ENCODE measurements around the gene MUS81. TPM values are rescaled to one million over a fixed set of nuclear protein-coding genes. Genes with fewer than 3 reads are reported as not detected.

Gene MUS81
- total and polyA plus RNA-seq, 2 of the 13 experiments (the other 11 are each of a cell fraction or from before 2014, with no cell fraction given), result 25.6 to 30.2 TPM

DNA sequence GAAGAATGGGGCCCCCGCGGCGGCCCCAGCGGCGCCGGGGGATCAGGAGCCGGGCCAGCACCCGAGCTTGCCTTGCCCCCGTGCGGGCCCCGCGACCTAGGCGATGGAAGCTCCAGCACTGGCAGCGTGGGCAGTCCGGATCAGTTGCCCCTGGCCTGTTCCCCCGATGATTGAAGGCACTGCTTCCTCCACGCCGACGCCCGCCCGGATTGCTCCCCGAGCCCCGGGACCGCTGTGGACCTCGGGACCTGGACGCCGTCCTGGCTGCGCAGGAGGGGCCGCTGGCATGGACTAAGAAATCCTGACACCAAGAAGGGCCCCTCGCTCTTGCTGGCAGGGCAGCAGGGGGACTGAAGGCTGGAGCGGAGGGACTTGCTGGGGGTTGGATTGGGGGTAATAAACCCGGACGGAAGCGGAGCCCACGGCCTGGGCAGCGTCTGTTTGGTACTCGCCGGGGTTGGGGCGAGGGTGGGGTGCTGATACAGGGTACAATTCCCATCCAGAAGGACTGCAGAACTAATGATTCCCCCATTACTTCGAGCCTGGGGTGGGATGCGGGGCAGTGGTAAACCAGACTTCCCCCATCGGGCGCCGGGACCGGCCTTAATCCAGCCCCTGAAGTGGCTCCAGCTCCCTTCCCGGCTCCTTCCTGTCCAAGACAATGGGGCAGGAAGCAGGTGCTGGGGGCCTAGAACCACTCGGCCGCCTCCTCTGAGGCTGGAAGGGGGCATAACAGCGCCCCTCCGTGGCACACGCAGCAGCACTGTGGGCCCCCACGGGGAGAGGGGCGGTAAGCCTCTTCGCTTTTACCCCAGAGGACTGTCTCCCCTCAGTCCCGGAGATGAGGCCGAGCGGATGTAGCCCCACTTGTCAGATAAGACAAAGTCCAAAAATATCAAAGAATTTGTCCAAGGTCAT, 31.2 kb downstream of the MUS81 start (continued):
- TF ChIP-seq, protein P1, sequence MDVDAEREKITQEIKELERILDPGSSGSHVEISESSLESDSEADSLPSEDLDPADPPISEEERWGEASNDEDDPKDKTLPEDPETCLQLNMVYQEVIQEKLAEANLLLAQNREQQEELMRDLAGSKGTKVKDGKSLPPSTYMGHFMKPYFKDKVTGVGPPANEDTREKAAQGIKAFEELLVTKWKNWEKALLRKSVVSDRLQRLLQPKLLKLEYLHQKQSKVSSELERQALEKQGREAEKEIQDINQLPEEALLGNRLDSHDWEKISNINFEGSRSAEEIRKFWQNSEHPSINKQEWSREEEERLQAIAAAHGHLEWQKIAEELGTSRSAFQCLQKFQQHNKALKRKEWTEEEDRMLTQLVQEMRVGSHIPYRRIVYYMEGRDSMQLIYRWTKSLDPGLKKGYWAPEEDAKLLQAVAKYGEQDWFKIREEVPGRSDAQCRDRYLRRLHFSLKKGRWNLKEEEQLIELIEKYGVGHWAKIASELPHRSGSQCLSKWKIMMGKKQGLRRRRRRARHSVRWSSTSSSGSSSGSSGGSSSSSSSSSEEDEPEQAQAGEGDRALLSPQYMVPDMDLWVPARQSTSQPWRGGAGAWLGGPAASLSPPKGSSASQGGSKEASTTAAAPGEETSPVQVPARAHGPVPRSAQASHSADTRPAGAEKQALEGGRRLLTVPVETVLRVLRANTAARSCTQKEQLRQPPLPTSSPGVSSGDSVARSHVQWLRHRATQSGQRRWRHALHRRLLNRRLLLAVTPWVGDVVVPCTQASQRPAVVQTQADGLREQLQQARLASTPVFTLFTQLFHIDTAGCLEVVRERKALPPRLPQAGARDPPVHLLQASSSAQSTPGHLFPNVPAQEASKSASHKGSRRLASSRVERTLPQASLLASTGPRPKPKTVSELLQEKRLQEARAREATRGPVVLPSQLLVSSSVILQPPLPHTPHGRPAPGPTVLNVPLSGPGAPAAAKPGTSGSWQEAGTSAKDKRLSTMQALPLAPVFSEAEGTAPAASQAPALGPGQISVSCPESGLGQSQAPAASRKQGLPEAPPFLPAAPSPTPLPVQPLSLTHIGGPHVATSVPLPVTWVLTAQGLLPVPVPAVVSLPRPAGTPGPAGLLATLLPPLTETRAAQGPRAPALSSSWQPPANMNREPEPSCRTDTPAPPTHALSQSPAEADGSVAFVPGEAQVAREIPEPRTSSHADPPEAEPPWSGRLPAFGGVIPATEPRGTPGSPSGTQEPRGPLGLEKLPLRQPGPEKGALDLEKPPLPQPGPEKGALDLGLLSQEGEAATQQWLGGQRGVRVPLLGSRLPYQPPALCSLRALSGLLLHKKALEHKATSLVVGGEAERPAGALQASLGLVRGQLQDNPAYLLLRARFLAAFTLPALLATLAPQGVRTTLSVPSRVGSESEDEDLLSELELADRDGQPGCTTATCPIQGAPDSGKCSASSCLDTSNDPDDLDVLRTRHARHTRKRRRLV (CRISPR knock-in tag; IDR thresholded peaks at IDR 0.05), result no peak
- TF ChIP-seq PAWR (CRISPR knock-in tag; IDR thresholded peaks at IDR 0.05; ENCODE audit: borderline replicate concordance), result no peak
- 0 out of 2 replicates have a peak, but pooled peaks have one; percentile 49 for TF ChIP-seq RFXANK (CRISPR knock-in tag; IDR thresholded peaks at IDR 0.05)
- no peak for TF ChIP-seq JUND (CRISPR knock-in tag; IDR thresholded peaks at IDR 0.05)
- TF ChIP-seq SOX13 (IDR thresholded peaks at IDR 0.05), result peak; percentile 3; the same call in 1 of the 2 replicates
- 0 out of 4 replicates have a peak, but pooled peaks of 1 of the 2 experiments have one; percentile 18 for TF ChIP-seq SOX13 (CRISPR knock-in tag; conservative IDR thresholded peaks at IDR 0.05 in 1 of 2, IDR thresholded peaks at IDR 0.05 in 1 of 2)
- no peak for TF ChIP-seq ZNF646 (CRISPR knock-in tag; IDR thresholded peaks at IDR 0.05)
- TF ChIP-seq SPEN (CRISPR knock-in tag; IDR thresholded peaks at IDR 0.05; ENCODE audit: low read depth), result peak; percentile 61
- peak; percentile 65 for TF ChIP-seq TCF7 (IDR thresholded peaks at IDR 0.05; ENCODE audit: low read depth)
- peak; percentile 16; the same call in 1 of the 2 replicates for TF ChIP-seq RBFOX2 (IDR thresholded peaks at IDR 0.05; ENCODE audit: low read depth, low read length)
- no peak for TF ChIP-seq GABPA (IDR thresholded peaks at IDR 0.05; ENCODE audit: low read depth, low read length)
- peak; percentile 74 for TF ChIP-seq GABPA (CRISPR knock-in tag; IDR thresholded peaks at IDR 0.05; ENCODE audit: low read depth)

All from HepG2 (cell line).